ENCODE results near the gene SLC22A7.
"Not testable (repeated sequence)": the region's sequence is repeated elsewhere in the genome, so short reads cannot be mapped to it uniquely, and the experiment has no call there.

SLC22A7 gene

DNA sequence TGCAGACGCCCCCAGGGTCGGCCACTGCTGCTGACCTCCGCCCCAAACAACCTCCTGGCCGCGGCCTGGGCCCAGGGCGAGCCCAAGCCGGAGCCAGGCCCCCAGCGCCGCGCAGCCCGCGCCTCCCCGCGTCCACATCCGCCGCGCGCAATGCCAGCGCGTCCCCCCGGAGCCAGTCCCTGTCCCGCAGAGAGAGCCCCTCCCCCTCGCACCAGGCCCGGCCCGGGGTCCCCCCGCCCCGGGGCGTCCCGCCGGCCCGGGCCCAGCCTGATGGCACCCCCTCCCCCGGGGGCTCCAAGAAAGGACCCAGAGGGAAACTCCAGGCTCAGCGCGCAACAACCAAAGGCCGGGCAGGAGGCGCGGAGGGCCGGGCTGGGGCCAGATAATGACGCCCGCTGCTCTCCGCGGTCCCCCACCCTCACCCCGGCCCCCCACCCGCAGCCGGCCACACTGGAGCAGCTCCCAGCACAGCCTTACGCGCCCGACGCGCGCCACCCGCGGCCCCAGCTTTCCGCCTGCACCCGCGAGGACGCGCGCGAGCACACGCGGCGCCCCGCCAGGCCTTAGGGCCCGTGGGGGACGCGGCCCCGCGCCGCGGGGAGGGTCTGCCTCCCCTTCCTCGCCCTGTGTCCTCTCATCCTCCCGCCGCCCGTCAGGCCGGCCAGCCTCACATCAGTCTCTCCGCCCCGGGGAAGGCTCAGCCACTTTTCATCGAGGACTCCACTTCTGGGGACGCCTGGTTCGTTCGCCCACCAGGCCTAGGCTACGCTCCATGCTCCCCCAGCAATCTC is 12.9 kb upstream of the SLC22A7 start:
- no peak for DNase-seq

DNA sequence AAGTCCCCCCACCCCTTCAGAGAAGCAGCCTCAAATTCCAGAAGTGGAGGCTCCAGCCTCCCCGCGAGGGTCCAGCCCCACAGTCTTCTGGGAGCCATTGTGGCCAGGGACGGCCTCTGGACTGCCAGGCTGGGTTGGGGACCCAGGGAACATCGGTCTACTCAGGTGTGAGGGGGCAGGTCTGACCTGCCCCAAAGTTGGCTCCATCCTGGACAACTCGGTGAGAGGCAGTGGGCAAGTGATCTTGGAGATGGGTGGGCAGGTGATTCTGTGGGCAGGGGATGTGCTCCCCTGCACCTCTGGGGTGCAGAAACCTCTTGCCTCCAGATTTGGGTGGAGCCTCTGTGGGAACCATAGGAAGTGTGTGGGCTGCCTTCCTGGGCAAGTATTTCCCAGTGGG is 12.2 kb upstream of the SLC22A7 start:
- DNase-seq: no peak

DNA sequence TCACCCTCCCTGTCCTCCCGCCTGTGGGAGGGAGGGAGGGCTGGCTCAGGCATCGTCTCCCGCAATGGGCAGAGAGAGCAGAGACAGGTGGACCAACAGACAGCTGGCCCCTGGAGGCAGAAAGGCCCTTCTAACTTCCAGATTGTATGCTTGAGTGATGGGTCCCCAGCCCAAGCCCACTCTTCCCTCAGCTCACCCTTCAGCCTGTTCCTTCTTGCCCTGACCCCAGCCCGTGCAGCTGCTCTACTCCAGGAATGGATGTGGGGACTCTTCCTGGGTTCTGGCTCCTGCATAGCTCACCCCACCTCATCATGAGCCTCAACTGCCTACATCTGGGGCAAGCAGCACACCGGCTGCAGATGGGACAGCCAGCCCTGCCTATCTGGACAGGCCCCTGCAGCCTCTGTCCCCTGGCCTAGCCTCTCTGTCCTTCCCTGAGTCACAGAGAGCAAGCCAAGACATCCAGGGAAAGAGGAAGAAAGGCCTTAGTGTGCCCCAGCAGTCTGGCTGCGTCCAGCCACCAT is 11.5 kb upstream of the SLC22A7 start:
- no peak for DNase-seq

DNA sequence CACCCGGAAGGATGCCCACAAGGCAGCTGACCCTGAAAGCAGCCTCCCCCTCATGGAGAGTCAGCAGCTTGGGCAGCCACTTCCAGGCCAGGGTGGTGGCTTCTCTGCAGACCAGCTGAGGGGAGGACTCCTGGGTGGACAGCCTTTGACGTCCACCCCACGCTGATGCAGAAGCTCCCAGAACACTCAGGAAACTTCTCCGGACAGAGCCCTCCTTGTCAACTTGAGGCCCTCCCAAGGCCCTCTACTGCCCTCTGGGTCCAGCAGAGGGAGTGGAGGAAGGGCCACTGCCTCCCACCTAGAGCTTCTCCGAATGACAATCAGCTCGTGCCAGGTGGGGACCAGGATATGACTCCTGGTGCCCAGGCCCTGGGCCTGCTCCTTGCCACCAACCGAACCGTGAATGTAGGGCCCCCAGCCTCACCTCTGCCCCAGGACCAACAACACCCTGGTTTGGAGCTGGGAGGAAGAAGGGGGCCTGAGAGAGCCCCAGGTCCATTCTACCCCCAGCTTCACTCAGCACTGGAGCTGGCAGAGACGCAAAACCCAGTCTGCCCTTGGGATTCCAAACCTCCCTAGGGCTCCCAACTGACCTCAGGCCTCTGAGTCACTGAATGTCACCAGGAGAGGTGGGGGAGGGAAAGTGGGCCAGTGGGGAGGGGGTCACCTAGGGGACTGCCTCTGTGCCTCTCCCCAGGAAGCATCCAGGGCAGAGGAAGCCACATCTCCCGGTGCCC is 10.9 kb upstream of the SLC22A7 start:
- DNase-seq: no peak

DNA sequence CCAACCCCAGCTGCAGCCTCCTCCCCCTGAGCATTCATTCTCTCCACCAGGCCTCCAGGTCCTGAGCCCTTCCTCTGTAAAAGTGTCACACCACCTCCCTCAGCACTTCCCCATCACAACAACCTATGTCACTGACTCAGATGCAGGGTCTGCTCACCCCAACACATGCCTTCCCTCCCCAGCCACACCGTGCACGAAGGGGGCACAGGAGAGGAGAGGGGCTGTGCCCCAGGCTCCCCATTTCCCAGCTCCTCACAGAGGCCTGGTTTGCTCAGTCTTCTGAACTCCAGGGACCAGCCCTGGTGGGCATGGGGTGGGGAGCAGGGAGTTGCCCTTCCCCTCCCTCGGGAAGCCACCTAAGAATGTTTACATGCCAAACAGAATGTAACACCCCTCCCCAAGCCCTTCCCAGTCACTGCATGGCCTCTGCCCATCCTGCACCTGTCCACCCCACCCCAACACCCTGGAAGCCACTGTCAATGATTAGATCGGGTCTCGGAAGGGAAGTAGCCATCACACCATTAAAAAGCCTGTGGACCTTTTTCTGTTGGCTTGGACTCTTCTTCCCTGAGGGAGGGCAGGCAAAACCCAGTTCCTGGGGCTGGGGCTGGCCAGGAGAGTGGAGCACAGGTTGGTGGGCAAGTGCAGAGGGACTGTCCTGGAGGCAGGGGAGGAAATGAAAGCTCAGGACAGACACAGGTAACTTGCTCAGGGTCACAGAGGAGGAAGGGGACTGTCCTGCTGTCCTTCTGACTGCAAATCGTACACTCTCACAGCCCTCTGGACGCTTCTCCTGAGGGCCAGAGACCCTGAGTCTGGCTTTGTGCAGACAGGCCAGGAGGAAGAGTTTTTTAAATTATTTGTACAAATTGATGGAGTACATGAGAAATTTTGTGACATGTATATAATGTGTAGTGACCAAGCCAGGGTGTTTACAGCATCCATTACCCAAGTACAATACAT is 10.1 kb upstream of the SLC22A7 start:
- DNase-seq: no peak

DNA sequence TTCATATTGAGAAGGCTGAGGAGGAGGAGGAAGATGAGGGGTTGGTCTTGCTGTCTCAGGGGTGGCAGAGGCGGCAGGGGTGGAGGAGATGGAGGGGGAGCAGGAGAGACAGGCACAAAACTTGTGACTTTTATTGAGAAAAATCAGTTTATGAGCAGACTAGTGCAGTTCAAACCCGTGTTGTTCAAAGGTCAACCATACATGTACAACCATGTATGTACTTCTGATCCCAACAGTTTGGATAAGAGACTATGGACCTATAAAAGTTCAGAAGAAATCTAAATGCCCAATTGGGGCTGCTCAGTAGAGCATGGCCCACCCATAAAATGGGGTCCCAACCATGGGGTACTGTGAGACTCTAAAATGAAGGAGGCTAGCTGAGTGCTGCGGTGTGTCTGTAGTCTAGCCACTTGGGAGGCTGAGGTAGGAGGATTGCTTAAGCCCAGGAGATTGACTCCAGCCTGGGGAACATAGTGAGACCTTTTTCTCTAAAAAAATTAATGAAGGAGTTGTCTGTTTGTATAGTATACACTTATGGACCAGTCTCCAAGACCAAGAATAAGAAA is 7.6 kb upstream of the SLC22A7 start:
- DNase-seq: no peak

DNA sequence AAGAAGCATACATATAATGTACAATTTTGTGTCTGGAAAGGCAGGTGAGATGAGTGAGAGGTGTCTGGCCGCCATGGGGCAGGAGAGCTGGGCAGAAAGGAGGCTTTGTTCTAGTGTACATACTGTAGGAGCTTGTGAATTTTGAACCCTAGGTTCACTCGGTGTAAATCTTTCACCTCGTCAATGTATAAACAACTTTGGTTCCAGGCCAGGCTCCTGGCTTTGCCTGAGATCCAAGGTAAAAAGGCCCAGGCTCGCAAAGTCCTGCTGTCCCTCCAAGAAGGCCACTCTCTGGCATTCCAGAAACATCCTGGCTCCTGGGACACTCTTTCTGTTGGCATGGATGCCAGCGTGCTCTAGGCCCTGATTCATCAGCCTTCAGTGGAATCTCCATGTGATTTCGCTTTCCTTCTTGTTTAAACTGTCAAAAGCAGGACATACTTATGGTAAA is 7.1 kb upstream of the SLC22A7 start:
- DNase-seq: no peak

DNA sequence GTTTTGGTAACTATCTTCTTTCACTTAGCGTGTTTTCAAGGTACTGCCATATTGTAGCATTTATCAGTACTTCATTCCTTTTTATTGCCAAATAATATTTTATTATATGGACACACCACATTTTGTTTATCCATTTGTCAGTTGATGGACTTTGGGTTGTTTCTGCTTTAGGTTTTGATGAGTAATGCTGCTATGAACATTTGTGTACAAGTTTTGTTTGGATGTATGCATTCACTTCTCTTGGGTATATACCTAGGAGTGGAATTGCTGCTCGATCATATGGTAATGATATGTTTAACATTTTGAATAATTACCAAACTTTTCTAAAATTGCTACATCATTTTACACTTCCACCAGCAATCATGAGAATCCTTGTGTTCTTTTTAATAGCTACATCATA is 6.4 kb upstream of the SLC22A7 start:
- no peak for DNase-seq

DNA sequence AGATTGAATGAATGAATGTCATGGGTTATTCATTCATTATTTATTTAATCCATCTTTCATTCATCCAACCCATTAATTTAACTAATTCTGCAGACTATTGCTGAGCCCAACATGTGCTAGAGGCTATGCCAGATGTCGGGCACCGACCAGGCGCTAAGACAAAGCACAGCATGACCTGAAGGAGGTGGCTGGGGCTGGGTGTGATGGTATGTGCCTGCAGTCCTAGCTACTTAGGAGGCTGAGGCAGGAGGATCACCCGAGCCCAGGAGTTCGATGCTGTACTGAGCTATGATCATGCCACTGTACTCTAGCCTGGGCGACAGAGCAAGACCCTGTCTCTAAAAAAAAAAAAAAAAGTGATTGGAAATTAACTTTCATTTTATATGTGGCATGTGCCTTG is 5.7 kb upstream of the SLC22A7 start:
- no peak for DNase-seq

DNA sequence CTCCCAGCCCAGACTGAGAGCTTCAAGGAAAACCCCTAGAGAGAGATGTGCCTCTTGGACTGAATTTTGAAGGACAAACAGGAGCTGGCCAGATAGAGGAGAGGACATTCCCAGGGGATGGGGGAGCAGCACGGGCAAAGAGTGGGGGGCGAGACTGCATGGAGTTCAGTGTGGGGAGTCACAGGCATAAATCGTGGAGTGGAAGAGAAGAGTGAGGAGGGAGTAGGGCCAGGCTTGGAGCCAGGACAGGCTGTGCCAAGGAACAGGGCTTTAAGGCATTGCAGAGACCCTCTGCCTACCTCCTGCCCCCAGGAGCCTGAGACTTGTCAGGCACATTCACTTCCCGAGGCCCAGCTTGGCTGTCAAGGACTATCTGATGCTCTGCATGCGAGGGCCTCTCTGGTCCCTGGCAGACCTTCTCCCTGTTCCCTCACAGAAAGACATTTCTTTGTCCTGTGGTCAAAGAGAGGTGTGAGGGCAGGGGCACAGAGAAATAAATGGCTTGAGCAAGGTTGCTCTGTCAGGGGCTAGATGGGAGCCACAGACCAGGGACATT is 5.2 kb upstream of the SLC22A7 start:
- no peak for DNase-seq

DNA sequence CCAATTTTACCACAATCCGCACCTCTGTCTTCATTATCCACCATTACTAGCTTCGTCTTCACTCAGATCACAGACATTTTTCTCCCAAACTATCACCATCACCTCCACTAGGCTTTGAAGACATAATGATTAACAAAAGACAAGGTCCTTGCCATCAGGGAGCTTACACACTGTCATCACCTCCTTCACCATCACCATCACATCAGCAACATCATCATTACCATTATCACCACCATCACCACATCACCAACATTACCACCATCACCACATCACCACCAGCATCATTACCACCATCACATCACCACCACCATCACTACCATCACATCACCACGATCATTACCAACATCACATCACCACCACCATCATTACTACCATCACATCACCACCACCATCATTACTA is 4.4 kb upstream of the SLC22A7 start:
- no peak for DNase-seq

DNA sequence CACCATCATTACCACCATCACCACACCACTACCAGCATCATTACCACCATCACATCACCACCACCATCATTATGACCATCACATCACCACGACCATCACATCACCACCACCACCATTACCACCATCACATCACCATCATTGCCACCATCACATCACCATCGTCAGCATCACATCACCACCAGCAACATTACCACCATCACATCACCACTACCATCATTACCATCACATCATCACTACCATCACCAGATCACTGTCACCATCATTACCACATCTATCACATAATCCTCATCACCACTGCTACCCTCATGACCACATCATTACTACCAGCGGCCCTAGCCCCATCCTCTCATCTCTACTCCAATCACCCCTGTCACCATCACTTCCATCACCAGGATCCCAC is 3.5 kb upstream of the SLC22A7 start:
- DNase-seq: no peak

DNA sequence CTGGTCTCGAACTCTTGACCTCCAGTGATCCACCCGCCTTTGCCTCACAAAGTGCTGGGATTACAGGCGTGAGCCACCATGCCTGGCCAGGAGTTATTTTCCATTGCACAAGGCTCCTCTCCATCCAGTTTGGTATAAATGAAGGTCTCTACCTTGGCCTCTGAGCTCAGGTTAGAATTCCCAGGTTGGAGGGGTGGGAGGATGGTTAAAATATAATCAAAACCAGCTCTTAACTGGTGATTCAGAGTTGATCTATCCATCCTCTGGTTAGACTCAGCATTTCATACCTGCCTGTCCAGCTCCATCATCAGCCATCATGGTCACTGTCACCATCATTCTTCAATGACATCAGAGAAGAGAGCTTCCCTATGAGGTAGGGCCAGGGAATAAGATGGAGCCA is 2.6 kb upstream of the SLC22A7 start:
- DNase-seq: no peak

DNA sequence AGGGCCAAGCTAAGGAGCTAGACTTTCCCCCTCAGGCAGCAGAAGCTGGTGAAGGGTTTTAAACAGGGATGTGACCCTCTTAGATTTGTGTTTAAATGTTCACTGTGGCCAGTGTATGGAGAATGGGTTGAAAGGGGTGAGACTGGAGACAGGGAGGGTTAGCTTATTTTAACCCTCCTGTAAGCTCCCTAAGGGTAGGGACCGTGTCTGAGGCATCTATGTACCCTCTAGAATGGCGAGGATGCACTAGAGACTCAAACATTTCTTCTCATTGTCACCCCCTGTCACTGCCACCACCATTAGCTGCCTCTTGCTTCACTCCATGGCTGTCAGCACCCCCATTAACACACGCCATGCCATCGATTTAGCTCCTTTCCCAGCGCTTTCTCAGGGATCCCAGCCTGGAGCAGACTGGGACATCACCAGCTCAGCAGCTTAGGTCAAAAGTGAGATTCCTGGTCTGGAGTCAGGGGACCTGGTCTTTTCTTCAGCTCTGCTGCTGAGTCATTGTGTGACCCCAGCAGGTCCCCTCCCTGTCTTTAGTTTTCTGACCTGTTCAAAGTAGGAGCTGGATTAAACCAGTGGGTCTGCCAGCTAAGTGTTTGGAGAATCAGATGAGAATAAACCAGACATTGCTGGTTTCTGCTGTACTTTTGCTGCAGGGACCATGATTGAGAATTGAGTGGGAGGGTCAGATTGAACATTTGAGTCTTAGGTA is 1.1 kb upstream of the SLC22A7 start:
- no peak for DNase-seq

DNA sequence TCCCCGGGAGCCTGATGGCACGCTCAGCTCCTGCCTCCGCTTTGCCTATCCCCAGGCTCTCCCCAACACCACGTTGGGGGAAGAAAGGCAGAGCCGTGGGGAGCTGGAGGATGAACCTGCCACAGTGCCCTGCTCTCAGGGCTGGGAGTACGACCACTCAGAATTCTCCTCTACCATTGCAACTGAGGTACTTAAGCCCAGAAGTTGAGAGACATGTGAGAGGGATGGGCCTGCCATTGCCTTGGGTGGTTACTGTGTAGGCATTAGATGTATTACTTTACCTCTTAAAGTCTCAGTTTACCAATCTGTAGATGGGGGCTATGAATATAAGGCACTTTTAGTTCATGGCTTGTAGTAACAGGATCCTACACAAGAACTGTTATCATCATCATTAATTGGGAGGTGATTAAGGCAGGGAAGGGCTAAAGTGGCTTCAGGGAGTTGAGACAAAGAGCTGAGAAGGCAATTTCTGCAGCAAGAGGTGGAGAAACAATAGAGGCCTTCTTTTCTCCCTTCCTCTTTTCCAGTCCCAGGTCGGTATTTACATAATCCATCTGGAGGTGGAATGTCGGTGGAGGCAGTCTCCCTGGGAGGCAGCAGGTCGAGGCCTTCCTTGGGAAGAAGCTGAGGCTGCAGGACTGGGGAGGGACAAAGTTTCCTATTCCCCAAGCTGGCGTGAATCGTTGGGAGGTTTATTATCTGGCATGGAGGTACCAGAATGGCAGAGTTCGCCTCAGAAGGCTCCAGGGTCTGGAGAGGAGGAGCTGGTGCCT is 691 bp downstream of the SLC22A7 start:
- no peak for DNase-seq

DNA sequence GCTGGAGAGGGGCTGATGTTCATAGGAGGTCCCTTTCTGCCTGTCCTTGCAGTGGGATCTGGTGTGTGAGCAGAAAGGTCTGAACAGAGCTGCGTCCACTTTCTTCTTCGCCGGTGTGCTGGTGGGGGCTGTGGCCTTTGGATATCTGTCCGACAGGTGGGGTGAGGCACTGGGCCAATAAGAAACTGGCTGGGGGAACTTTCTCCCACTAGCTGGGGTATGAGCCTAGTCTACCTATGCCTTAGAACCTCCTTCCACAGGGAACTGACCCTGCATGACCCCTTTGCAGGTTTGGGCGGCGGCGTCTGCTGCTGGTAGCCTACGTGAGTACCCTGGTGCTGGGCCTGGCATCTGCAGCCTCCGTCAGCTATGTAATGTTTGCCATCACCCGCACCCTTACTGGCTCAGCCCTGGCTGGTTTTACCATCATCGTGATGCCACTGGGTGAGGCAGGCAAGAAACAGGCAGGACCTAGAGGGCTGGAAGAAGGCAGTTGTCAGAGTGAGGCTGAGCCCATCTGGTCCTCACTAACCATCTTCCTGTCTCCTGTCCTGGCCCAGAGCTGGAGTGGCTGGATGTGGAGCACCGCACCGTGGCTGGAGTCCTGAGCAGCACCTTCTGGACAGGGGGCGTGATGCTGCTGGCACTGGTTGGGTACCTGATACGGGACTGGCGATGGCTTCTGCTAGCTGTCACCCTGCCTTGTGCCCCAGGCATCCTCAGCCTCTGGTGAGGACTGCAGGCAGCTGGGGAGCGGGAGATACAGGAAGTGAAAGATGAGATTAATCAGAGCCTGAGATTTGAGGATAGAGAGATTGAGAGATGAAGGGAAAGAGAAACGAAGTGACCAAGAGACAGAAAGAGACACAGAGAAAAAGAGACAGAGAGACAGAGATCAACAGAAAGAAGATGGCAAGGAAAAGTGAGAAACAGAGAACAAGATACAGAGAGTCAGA is 1.6 kb downstream of the SLC22A7 start:
- no peak for DNase-seq

DNA sequence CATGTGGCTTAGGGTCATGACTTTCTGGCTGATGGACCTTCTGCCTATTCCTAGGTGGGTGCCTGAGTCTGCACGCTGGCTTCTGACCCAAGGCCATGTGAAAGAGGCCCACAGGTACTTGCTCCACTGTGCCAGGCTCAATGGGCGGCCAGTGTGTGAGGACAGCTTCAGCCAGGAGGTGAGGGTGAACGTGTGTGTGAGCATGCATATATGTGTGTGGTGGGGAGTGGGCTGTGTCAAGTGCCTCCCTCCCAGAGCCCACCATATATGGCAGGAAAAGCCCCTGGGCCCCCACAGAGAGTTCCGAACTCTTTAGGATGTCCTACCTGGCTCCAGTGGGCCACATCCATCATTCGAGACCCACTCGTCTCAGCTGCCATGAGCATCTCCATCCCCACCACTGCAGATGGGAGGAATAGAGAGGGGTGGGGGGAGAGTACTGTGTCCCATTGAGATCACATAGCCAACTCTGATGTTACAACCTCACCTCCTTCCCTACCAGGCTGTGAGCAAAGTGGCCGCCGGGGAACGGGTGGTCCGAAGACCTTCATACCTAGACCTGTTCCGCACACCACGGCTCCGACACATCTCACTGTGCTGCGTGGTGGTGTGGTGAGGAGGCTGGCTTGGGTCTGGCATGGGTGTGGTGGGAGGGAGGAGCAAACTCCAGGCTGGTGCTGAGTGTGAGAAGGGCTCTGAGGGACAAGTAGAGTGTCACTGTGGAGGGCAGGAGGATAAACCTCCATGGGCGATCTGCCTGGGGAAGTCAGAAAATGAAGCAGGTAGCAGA is 3.2 kb downstream of the SLC22A7 start:
- DNase-seq: no peak

DNA sequence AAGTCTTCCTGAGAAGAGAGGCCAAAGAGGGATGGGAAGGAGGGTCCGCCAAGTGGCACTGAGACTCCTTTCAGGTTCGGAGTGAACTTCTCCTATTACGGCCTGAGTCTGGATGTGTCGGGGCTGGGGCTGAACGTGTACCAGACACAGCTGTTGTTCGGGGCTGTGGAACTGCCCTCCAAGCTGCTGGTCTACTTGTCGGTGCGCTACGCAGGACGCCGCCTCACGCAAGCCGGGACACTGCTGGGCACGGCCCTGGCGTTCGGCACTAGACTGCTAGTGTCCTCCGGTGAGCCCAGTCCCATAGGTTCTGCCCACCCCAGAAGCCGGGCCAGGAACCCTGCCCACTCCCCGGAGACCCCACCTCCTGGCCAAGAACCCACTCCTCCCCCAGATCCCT is 4.1 kb downstream of the SLC22A7 start:
- no peak for DNase-seq

DNA sequence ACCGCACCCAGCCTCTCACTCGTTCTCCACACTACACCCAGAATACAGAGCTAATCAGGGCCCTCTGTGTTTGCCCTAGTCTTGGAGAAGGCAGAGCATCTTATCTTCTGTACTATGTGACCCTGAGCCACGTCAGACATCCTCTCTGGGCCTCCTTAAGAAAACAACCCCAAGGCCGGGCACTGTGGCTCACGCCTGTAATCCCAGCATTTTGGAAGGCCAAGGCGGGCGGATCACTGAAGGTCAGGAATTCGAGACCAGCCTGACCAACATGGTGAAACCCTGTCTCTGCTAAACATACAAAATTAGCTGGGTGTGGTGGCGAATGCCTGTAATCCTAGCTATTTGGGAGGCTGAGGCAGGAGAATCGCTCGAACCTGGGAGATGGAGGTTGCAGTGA is 4.9 kb downstream of the SLC22A7 start:
- DNase-seq: not testable (repeated sequence)

Measured in NCI-H187 treated with DMSO at 0.1 percent for 48 hours (cell line).